Neural progenitor cell (in vitro differentiated cells): ENCODE measurements around the gene SMPD3. TPM values are rescaled to one million over a fixed set of nuclear protein-coding genes. Genes with fewer than 3 reads are reported as not detected.

Experiments
- DNase-seq: peaks from one replicate; pipeline ENCODE4 v3.0.0-alpha.2; 2016; ENCODE audit warnings: low spot score
- H2AFZ ChIP-seq: fragments of 200-600 bp; sonication (generic); replicated peaks from 2 replicates; pipeline ENCODE4 v1.6.1; 2016; ENCODE audit warnings: antibody characterized with exemption
- H3F3A ChIP-seq: fragments of 200-600 bp; sonication (generic); 2 replicates; pipeline ENCODE4 v1.6.1; 2016; ENCODE audit warnings: antibody characterized with exemption, low read depth
- H3K27ac ChIP-seq: fragments of 200-600 bp; sonication (generic); 2 replicates; pipeline ENCODE4 v1.5.1; 2016; ENCODE audit warnings: mild to moderate bottlenecking
- H3K27me3 ChIP-seq: fragments of 200-600 bp; sonication (generic); 2 replicates; pipeline ENCODE4 v1.6.1; 2016; ENCODE audit warnings: mild to moderate bottlenecking, moderate library complexity
- H3K36me3 ChIP-seq: fragments of 200-600 bp; sonication (generic); 2 replicates; pipeline ENCODE4 v1.5.1; 2016
- H3K4me1 ChIP-seq: fragments of 200-600 bp; sonication (generic); 2 replicates; pipeline ENCODE4 v1.6.1; 2016; ENCODE audit warnings: mixed run types
- H3K4me2 ChIP-seq: fragments of 200-600 bp; sonication (generic); 2 replicates; pipeline ENCODE4 v1.6.1; 2016
- H3K4me3 ChIP-seq: fragments of 200-600 bp; sonication (generic); 2 replicates; pipeline ENCODE4 v1.5.1; 2016
- H3K79me2 ChIP-seq: fragments of 200-600 bp; sonication (generic); 2 replicates; pipeline ENCODE4 v1.6.1; 2016; ENCODE audit warnings: low read depth
- H3K9ac ChIP-seq: fragments of 200-600 bp; sonication (generic); 2 replicates; pipeline ENCODE4 v1.6.1; 2016
- H3K9me3 ChIP-seq: fragments of 200-600 bp; sonication (generic); 2 replicates; pipeline ENCODE4 v1.5.1; 2016; ENCODE audit warnings: low read depth
- H4K20me1 ChIP-seq: fragments of 200-600 bp; sonication (generic); 2 replicates; pipeline ENCODE4 v1.6.1; 2016; ENCODE audit warnings: low read depth
- H3K27ac Mint-ChIP-seq: 3 replicates; pipeline ENCODE4 v1.8.0; 2021; ENCODE audit warnings: mixed read lengths
- H3K27me3 Mint-ChIP-seq: 2 replicates; pipeline ENCODE4 v1.8.0; 2022; ENCODE audit warnings: low read depth, mild to moderate bottlenecking, inconsistent platforms, moderate library complexity, mixed read lengths; ENCODE audit not compliant: insufficient read depth
- H3K36me3 Mint-ChIP-seq: 3 replicates; pipeline ENCODE4 v1.8.0; 2021; ENCODE audit warnings: mixed read lengths
- H3K4me1 Mint-ChIP-seq: 3 replicates; pipeline ENCODE4 v1.8.0; 2021; ENCODE audit warnings: mixed read lengths
- H3K4me3 Mint-ChIP-seq: 3 replicates; pipeline ENCODE4 v1.8.0; 2021; ENCODE audit warnings: mild to moderate bottlenecking, moderate library complexity, mixed read lengths
- H3K9me3 Mint-ChIP-seq: 3 replicates; pipeline ENCODE4 v1.8.0; 2020; ENCODE audit warnings: mixed read lengths
- EZH2 ChIP-seq: fragments of 200-600 bp; sonication (generic); IDR thresholded peaks from 2 replicates; pipeline ENCODE4 v1.6.1; 2017; ENCODE audit warnings: antibody characterized with exemption, mild to moderate bottlenecking, moderate library complexity
- EZH2phosphoT487 ChIP-seq: fragments of 200-600 bp; sonication (generic); IDR thresholded peaks from 2 replicates; pipeline ENCODE4 v1.6.1; 2017; ENCODE audit warnings: antibody characterized with exemption
- total RNA-seq: library from RNA; depleted of rRNA; stranded (reverse); fragments of >200 nt; gene quantifications from 2 replicates; pipeline ENCODE4 v1.2.3, GENCODE V29; 2015; ENCODE audit warnings: low replicate concordance
- TF ChIP-seq, protein P1 (sequence below): fragments of 200-600 bp; sonication (generic); IDR thresholded peaks from 2 replicates; pipeline ENCODE4 v1.5.1; 2017; ENCODE audit warnings: antibody characterized with exemption, mild to moderate bottlenecking

The SMPD3 gene
- total RNA-seq, 1 donor from 2014 or later: not detected

DNA sequence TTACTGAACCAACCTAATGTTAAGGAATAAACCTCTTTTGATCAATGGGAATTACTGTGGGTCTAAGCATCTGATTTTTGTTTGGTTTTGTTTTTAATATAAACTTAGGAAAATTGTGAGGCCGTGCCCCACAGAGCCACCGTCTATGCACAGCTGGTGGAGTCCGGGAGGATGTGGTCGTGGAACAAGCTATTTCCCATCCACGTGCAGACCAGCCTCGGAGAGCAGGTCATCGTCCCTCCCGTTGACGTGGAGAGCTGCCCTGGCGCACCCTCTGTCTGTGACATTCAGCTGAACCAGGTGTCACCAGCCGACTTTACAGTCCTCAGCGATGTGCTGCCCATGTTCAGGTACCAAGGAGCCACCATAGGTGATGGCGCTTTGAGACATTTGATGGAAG is 109.1 kb downstream of the SMPD3 start:
- Histone ChIP-seq H3F3A (no peaks in the 10 kb centered on the region), H3K27me3 (no peaks in the 10 kb centered on the region), H3K27ac (no peak overlapping the region), H3K4me2 (no peak overlapping the region), H3K4me3 (no peak overlapping the region), H4K20me1 (peaks cover under 1% of the 10 kb centered on the region), H2AFZ (no peak overlapping the region), H3K9me3 (no peaks in the 10 kb centered on the region), H3K79me2 (no peaks in the 10 kb centered on the region), H3K4me1 (no peaks in the 10 kb centered on the region), H3K36me3 (no peaks in the 10 kb centered on the region), H3K9ac (no peak overlapping the region)
- DNase-seq: no peak
- peaks cover 28% of the 10 kb centered on the region for H3K36me3 Mint-ChIP-seq
- TF ChIP-seq EZH2 (no peak), EZH2phosphoT487 (no peak)
- TF ChIP-seq, protein P1, sequence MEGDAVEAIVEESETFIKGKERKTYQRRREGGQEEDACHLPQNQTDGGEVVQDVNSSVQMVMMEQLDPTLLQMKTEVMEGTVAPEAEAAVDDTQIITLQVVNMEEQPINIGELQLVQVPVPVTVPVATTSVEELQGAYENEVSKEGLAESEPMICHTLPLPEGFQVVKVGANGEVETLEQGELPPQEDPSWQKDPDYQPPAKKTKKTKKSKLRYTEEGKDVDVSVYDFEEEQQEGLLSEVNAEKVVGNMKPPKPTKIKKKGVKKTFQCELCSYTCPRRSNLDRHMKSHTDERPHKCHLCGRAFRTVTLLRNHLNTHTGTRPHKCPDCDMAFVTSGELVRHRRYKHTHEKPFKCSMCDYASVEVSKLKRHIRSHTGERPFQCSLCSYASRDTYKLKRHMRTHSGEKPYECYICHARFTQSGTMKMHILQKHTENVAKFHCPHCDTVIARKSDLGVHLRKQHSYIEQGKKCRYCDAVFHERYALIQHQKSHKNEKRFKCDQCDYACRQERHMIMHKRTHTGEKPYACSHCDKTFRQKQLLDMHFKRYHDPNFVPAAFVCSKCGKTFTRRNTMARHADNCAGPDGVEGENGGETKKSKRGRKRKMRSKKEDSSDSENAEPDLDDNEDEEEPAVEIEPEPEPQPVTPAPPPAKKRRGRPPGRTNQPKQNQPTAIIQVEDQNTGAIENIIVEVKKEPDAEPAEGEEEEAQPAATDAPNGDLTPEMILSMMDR: no peak
- no peak overlapping the region for H3K4me3 Mint-ChIP-seq
- peaks cover 2% of the 10 kb centered on the region for H3K27me3 Mint-ChIP-seq
- H3K27ac Mint-ChIP-seq: no peak overlapping the region
- no peaks in the 10 kb centered on the region for H3K4me1 Mint-ChIP-seq
- H3K9me3 Mint-ChIP-seq: no peaks in the 10 kb centered on the region

DNA sequence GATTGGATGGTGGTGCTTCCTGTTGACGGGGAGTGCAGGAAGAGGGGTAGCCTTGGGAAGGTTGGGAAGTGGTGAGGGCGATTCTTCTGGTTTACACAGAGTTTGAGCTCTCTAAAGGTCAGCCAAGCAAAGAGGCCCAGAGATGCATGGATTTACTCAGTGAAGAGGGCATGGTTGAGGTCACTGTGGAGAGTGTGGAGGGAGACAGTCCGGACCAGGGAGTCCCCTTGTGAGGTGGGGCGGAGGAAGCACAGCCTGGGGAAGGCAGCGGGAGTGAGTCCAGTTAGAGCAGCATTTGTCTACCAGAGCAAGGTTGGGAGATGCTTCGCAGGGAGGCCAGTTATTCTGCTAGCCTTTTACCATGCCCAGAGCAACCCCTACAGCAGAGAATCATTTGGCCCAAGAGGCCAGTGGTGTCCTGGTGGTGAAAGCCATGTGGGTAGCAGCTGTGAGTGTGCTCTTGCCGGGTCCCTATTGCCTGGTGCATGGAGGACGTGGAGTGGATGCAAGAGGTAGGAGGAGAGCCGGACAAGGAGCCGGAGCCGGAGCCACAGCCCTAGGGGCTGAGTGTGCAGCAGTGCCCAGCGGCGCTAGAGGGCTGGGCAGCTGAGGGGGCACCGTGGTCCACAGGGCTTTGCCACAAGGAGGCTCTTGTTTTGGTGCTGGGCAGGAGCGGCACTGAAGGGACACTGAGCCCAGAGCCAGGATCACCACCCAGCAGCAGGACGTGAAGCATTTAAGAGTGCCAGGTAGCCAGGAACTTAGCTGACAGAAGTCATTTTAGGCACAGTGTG is 109.8 kb downstream of the SMPD3 start:
- Histone ChIP-seq H3K9me3 (no peaks in the 10 kb centered on the region), H3K4me1 (no peaks in the 10 kb centered on the region), H3K36me3 (no peaks in the 10 kb centered on the region), H3K4me2 (no peak overlapping the region), H3K27ac (no peak overlapping the region), H3K27me3 (no peaks in the 10 kb centered on the region), H3K4me3 (no peak overlapping the region), H3K9ac (no peak overlapping the region), H2AFZ (no peak overlapping the region), H3F3A (no peaks in the 10 kb centered on the region), H3K79me2 (no peaks in the 10 kb centered on the region), H4K20me1 (peaks cover 3% of the 10 kb centered on the region)
- Mint-ChIP-seq H3K4me3 (no peak overlapping the region), H3K9me3 (no peaks in the 10 kb centered on the region), H3K4me1 (no peaks in the 10 kb centered on the region), H3K27me3 (peaks cover 2% of the 10 kb centered on the region), H3K27ac (peak overlapping the region; percentile 40), H3K36me3 (peaks cover 30% of the 10 kb centered on the region)
- DNase-seq: no peak
- no peak for TF ChIP-seq EZH2phosphoT487
- TF ChIP-seq EZH2: no peak
- TF ChIP-seq, protein P1: no peak

DNA sequence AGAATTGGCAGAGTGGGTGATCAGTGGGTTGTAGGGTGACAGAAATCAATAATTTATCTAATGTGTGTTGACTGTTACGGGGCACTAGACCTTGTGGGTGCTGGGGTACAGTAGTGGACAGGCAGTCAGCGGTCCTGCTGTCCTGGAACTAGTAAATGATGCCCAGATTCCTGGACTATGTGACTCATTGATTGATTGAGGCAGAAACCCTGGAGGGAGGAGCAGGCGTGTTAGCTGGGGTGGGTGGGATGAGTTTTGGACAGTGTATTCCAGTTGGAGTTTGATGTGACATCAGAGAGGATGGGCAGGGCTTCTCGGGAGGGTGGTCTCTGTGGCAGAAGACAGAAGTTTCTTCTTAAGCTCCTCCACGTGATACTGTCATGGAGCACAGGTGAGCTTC is 113.1 kb downstream of the SMPD3 start:
- Histone ChIP-seq H3K4me1 (no peaks in the 10 kb centered on the region), H3K36me3 (no peaks in the 10 kb centered on the region), H3K4me3 (no peak overlapping the region), H3K79me2 (no peaks in the 10 kb centered on the region), H3K27ac (no peak overlapping the region), H3F3A (no peaks in the 10 kb centered on the region), H3K4me2 (no peak overlapping the region), H4K20me1 (peaks cover 3% of the 10 kb centered on the region), H3K27me3 (no peaks in the 10 kb centered on the region), H2AFZ (no peak overlapping the region), H3K9ac (no peak overlapping the region), H3K9me3 (no peaks in the 10 kb centered on the region)
- Mint-ChIP-seq H3K4me3 (no peak overlapping the region), H3K9me3 (no peaks in the 10 kb centered on the region), H3K36me3 (peaks cover 19% of the 10 kb centered on the region), H3K27ac (peak overlapping the region; percentile 8), H3K27me3 (peaks cover 2% of the 10 kb centered on the region), H3K4me1 (peaks cover 2% of the 10 kb centered on the region)
- TF ChIP-seq, protein P1: no peak
- TF ChIP-seq EZH2phosphoT487 (no peak), EZH2 (no peak)
- DNase-seq: no peak
